GM23338 (cell line): ENCODE measurements around the gene ALDH8A1. TPM values are rescaled to one million over a fixed set of nuclear protein-coding genes. Genes with fewer than 3 reads are reported as not detected.

ENCODE experiments used
- ATAC-seq: fragments of 200-7000 bp; cut with Tn5 transposase; 3 replicates; pipeline ENCODE4 v1.9.1; 2020
- DNase-seq: peaks from one replicate; pipeline ENCODE4 v3.0.0-alpha.2; 2015; ENCODE audit warnings: low spot score
- H2AFZ ChIP-seq: fragments of 200-600 bp; sonication (generic); 2 replicates; pipeline ENCODE4 v1.8.0; 2016; ENCODE audit warnings: antibody characterized with exemption, mild to moderate bottlenecking, moderate library complexity
- H3F3A ChIP-seq: fragments of 200-600 bp; sonication (generic); replicated peaks from 2 replicates; pipeline ENCODE4 v1.8.0; 2017; ENCODE audit warnings: antibody characterized with exemption, mixed run types, low read depth
- H3K27ac ChIP-seq: fragments of 200-600 bp; sonication (generic); 2 replicates; pipeline ENCODE4 v1.6.1; 2016; ENCODE audit warnings: low read depth
- H3K27me3 ChIP-seq: fragments of 200-600 bp; sonication (generic); 2 replicates; pipeline ENCODE4 v1.8.0; 2016; ENCODE audit warnings: mild to moderate bottlenecking, mixed run types, moderate library complexity; ENCODE audit not compliant: insufficient read depth
- H3K36me3 ChIP-seq: fragments of 200-600 bp; sonication (generic); 2 replicates; pipeline ENCODE4 v1.8.0; 2016; ENCODE audit warnings: mild to moderate bottlenecking; ENCODE audit not compliant: insufficient read depth
- H3K4me1 ChIP-seq: fragments of 200-600 bp; sonication (generic); 2 replicates; pipeline ENCODE4 v1.8.0; 2016; ENCODE audit warnings: mild to moderate bottlenecking, moderate library complexity; ENCODE audit not compliant: insufficient read depth
- H3K4me2 ChIP-seq: fragments of 200-600 bp; sonication (generic); 2 replicates; pipeline ENCODE4 v1.7.1; 2017; ENCODE audit warnings: mixed run types
- H3K4me3 ChIP-seq: fragments of 200-600 bp; sonication (generic); 2 replicates; pipeline ENCODE4 v1.6.1; 2016; ENCODE audit warnings: mixed run types
- H3K79me2 ChIP-seq: fragments of 200-600 bp; sonication (generic); replicated peaks from 2 replicates; pipeline ENCODE4 v1.8.0; 2017; ENCODE audit warnings: mild to moderate bottlenecking; ENCODE audit not compliant: insufficient read depth
- H3K9me2 ChIP-seq: fragments of 200-600 bp; sonication (generic); 2 replicates; pipeline ENCODE4 v1.8.0; 2017; ENCODE audit not compliant: insufficient read depth
- H4K20me1 ChIP-seq: fragments of 200-600 bp; sonication (generic); replicated peaks from 2 replicates; pipeline ENCODE4 v1.8.0; 2017; ENCODE audit warnings: mild to moderate bottlenecking; ENCODE audit not compliant: insufficient read depth
- H3K27ac Mint-ChIP-seq: 2 replicates; pipeline ENCODE4 v1.8.0; 2020; ENCODE audit warnings: inconsistent platforms, mild to moderate bottlenecking, moderate library complexity, mixed read lengths
- H3K27me3 Mint-ChIP-seq: 3 replicates; pipeline ENCODE4 v1.8.0; 2022; ENCODE audit warnings: low read depth, mild to moderate bottlenecking, moderate library complexity, mixed read lengths, inconsistent platforms; ENCODE audit not compliant: insufficient read depth, poor library complexity
- H3K36me3 Mint-ChIP-seq: 3 replicates; pipeline ENCODE4 v1.8.0; 2021; ENCODE audit warnings: low read depth, mild to moderate bottlenecking, inconsistent platforms, moderate library complexity, mixed read lengths
- H3K4me1 Mint-ChIP-seq: 3 replicates; pipeline ENCODE4 v1.8.0; 2020; ENCODE audit warnings: mild to moderate bottlenecking, inconsistent platforms, mixed read lengths
- H3K4me3 Mint-ChIP-seq: 3 replicates; pipeline ENCODE4 v1.8.0; 2021; ENCODE audit warnings: moderate library complexity, mild to moderate bottlenecking, inconsistent platforms, mixed read lengths
- H3K9me3 Mint-ChIP-seq: 3 replicates; pipeline ENCODE4 v1.8.0; 2020; ENCODE audit warnings: moderate library complexity, mild to moderate bottlenecking, inconsistent platforms, mixed read lengths
- CTCF ChIP-seq, 2 experiments: fragments of 200-600 bp in 1 of 2; sonication (generic) in 1 of 2; conservative IDR thresholded peaks; 2 replicates each; pipeline versions ENCODE4 v1.5.1 to v1.6.1; 2016 to 2017; ENCODE audit warnings: antibody characterized with exemption in 2 of 2, low read depth in 2 of 2, mild to moderate bottlenecking in 2 of 2, moderate library complexity in 1 of 2
- EZH2 ChIP-seq: fragments of 200-600 bp; sonication (generic); IDR thresholded peaks from one replicate; pipeline ENCODE4 v1.8.0; 2017; ENCODE audit warnings: antibody characterized with exemption, mild to moderate bottlenecking, low read depth; ENCODE audit not compliant: unreplicated experiment
- JUNB ChIP-seq: IDR thresholded peaks from one replicate; pipeline ENCODE4 v1.6.1; 2016; ENCODE audit warnings: antibody characterized with exemption; ENCODE audit not compliant: unreplicated experiment
- NANOG ChIP-seq: IDR thresholded peaks from 2 replicates; pipeline ENCODE4 v1.6.1; 2016; ENCODE audit warnings: antibody characterized with exemption, borderline replicate concordance
- POLR2AphosphoS5 ChIP-seq: IDR thresholded peaks from 2 replicates; pipeline ENCODE4 v1.6.1; 2016; ENCODE audit warnings: antibody characterized with exemption, low read depth
- STAT1 ChIP-seq: IDR thresholded peaks from one replicate; pipeline ENCODE4 v1.6.1; 2016; ENCODE audit warnings: antibody characterized with exemption; ENCODE audit not compliant: unreplicated experiment
- ZNF114 ChIP-seq: fragments of 250-450 bp; sonication (Bioruptor Pico); IDR thresholded peaks from 2 replicates; pipeline ENCODE4 v1.5.0; 2020; ENCODE audit warnings: mild to moderate bottlenecking, moderate library complexity
- polyA plus RNA-seq: library from polyadenylated mRNA; unstranded; fragments of >200 nt; fragmentation: Nextera tagmentation; extraction: Ambion mirVana; gene quantifications from 2 replicates; pipeline ENCODE4 v1.2.1, GENCODE V29; 2016
- total RNA-seq: library from RNA; depleted of rRNA; stranded (reverse); fragments of >200 nt; shearing (Covaris generic); gene quantifications from 2 replicates; pipeline ENCODE4 v1.2.3, GENCODE V29; 2014
- TF ChIP-seq, protein P1 (sequence below): fragments of 250-450 bp; sonication (Bioruptor Pico); IDR thresholded peaks from 2 replicates; pipeline ENCODE4 v1.5.0; 2020; ENCODE audit warnings: mild to moderate bottlenecking, moderate library complexity
- TF ChIP-seq, protein P2 (sequence below): IDR thresholded peaks from one replicate; pipeline ENCODE4 v1.6.1; 2018; ENCODE audit warnings: antibody characterized with exemption; ENCODE audit not compliant: unreplicated experiment

The ALDH8A1 gene
- total and polyA plus RNA-seq, 2 experiments from 2014 or later: not detected

GRCh38 chr6:134997133-134997995 lies 47.5 kb upstream of the ALDH8A1 start:
- no peak overlapping the region for H3K27ac Mint-ChIP-seq
- Histone ChIP-seq H3K27ac (no peak overlapping the region), H3K27me3 (no peaks in the 10 kb centered on the region), H3K4me3 (no peak overlapping the region), H3K9me2 (no peaks in the 10 kb centered on the region), H3K4me2 (no peak overlapping the region), H3F3A (no peaks in the 10 kb centered on the region), H3K36me3 (peaks cover 8% of the 10 kb centered on the region), H3K79me2 (no peaks in the 10 kb centered on the region), H3K4me1 (peaks cover 6% of the 10 kb centered on the region; the same call in 1 of the 2 replicates), H4K20me1 (peaks cover 8% of the 10 kb centered on the region), H2AFZ (no peak overlapping the region)
- H3K27me3 Mint-ChIP-seq: no peaks in the 10 kb centered on the region
- no peaks in the 10 kb centered on the region for H3K9me3 Mint-ChIP-seq
- peaks cover 4% of the 10 kb centered on the region; the same call in 1 of the 3 replicates for H3K36me3 Mint-ChIP-seq
- no peak overlapping the region for H3K4me3 Mint-ChIP-seq
- no peak for DNase-seq
- no peak for ATAC-seq
- peaks cover 9% of the 10 kb centered on the region; the same call in 2 of the 3 replicates for H3K4me1 Mint-ChIP-seq
- no peak for TF ChIP-seq POLR2AphosphoS5
- TF ChIP-seq STAT1: no peak
- TF ChIP-seq, protein P1, sequence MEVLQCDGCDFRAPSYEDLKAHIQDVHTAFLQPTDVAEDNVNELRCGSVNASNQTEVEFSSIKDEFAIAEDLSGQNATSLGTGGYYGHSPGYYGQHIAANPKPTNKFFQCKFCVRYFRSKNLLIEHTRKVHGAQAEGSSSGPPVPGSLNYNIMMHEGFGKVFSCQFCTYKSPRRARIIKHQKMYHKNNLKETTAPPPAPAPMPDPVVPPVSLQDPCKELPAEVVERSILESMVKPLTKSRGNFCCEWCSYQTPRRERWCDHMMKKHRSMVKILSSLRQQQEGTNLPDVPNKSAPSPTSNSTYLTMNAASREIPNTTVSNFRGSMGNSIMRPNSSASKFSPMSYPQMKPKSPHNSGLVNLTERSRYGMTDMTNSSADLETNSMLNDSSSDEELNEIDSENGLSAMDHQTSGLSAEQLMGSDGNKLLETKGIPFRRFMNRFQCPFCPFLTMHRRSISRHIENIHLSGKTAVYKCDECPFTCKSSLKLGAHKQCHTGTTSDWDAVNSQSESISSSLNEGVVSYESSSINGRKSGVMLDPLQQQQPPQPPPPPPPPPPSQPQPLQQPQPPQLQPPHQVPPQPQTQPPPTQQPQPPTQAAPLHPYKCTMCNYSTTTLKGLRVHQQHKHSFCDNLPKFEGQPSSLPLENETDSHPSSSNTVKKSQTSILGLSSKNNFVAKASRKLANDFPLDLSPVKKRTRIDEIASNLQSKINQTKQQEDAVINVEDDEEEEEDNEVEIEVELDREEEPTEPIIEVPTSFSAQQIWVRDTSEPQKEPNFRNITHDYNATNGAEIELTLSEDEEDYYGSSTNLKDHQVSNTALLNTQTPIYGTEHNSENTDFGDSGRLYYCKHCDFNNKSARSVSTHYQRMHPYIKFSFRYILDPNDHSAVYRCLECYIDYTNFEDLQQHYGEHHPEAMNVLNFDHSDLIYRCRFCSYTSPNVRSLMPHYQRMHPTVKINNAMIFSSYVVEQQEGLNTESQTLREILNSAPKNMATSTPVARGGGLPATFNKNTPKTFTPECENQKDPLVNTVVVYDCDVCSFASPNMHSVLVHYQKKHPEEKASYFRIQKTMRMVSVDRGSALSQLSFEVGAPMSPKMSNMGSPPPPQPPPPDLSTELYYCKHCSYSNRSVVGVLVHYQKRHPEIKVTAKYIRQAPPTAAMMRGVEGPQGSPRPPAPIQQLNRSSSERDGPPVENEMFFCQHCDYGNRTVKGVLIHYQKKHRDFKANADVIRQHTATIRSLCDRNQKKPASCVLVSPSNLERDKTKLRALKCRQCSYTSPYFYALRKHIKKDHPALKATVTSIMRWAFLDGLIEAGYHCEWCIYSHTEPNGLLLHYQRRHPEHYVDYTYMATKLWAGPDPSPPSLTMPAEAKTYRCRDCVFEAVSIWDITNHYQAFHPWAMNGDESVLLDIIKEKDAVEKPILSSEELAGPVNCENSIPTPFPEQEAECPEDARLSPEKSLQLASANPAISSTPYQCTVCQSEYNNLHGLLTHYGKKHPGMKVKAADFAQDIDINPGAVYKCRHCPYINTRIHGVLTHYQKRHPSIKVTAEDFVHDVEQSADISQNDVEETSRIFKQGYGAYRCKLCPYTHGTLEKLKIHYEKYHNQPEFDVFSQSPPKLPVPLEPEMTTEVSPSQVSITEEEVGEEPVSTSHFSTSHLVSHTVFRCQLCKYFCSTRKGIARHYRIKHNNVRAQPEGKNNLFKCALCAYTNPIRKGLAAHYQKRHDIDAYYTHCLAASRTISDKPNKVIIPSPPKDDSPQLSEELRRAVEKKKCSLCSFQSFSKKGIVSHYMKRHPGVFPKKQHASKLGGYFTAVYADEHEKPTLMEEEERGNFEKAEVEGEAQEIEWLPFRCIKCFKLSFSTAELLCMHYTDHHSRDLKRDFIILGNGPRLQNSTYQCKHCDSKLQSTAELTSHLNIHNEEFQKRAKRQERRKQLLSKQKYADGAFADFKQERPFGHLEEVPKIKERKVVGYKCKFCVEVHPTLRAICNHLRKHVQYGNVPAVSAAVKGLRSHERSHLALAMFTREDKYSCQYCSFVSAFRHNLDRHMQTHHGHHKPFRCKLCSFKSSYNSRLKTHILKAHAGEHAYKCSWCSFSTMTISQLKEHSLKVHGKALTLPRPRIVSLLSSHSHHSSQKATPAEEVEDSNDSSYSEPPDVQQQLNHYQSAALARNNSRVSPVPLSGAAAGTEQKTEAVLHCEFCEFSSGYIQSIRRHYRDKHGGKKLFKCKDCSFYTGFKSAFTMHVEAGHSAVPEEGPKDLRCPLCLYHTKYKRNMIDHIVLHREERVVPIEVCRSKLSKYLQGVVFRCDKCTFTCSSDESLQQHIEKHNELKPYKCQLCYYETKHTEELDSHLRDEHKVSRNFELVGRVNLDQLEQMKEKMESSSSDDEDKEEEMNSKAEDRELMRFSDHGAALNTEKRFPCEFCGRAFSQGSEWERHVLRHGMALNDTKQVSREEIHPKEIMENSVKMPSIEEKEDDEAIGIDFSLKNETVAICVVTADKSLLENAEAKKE: no peak
- no peak for TF ChIP-seq NANOG
- TF ChIP-seq CTCF (conservative IDR thresholded peaks at IDR 0.05; ENCODE audit: low read depth in 2 of 2): no peak
- TF ChIP-seq ZNF114 (CRISPR knock-in tag): no peak
- TF ChIP-seq JUNB: no peak
- TF ChIP-seq EZH2: no peak
- TF ChIP-seq, protein P2, sequence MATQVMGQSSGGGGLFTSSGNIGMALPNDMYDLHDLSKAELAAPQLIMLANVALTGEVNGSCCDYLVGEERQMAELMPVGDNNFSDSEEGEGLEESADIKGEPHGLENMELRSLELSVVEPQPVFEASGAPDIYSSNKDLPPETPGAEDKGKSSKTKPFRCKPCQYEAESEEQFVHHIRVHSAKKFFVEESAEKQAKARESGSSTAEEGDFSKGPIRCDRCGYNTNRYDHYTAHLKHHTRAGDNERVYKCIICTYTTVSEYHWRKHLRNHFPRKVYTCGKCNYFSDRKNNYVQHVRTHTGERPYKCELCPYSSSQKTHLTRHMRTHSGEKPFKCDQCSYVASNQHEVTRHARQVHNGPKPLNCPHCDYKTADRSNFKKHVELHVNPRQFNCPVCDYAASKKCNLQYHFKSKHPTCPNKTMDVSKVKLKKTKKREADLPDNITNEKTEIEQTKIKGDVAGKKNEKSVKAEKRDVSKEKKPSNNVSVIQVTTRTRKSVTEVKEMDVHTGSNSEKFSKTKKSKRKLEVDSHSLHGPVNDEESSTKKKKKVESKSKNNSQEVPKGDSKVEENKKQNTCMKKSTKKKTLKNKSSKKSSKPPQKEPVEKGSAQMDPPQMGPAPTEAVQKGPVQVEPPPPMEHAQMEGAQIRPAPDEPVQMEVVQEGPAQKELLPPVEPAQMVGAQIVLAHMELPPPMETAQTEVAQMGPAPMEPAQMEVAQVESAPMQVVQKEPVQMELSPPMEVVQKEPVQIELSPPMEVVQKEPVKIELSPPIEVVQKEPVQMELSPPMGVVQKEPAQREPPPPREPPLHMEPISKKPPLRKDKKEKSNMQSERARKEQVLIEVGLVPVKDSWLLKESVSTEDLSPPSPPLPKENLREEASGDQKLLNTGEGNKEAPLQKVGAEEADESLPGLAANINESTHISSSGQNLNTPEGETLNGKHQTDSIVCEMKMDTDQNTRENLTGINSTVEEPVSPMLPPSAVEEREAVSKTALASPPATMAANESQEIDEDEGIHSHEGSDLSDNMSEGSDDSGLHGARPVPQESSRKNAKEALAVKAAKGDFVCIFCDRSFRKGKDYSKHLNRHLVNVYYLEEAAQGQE: no peak
